Peyer's patch (tissue), 4 donors: ENCODE measurements around the gene CMTR1. TPM values are rescaled to one million over a fixed set of nuclear protein-coding genes. Genes with fewer than 3 reads are reported as not detected.
"Not testable (repeated sequence)": the region's sequence is repeated elsewhere in the genome, so short reads cannot be mapped to it uniquely, and the experiment has no call there.

ENCODE experiments used
- DNase-seq, 3 donors: peaks; one replicate each; pipeline ENCODE4 v3.0.0-alpha.2; 2017 to 2019
- H3K27ac ChIP-seq, 4 donors: fragments of 200-600 bp; sonication (generic); one replicate each; pipeline ENCODE4 v1.5.1; 2016 to 2019
- H3K27me3 ChIP-seq, 2 donors: fragments of 200-600 bp; sonication (generic); one replicate each; pipeline ENCODE4 v1.5.1; 2019
- H3K36me3 ChIP-seq, 3 donors: fragments of 200-600 bp; sonication (generic); one replicate each; pipeline ENCODE4 v1.5.1; 2016 to 2019
- H3K4me1 ChIP-seq, 4 donors: fragments of 200-600 bp; sonication (generic); one replicate each; pipeline ENCODE4 v1.5.1; 2016 to 2019
- H3K4me3 ChIP-seq, 4 donors: fragments of 200-600 bp; sonication (generic); 1 replicate in 3 of 4; 2 replicates in 1 of 4; pipeline ENCODE4 v1.5.1; 2016 to 2019; ENCODE audit warnings: mild to moderate bottlenecking in 1 of 4
- H3K9me3 ChIP-seq, 4 donors: fragments of 200-600 bp; sonication (generic); one replicate each; pipeline ENCODE4 v1.5.1; 2016 to 2019; ENCODE audit warnings: mild to moderate bottlenecking in 1 of 4
- CTCF ChIP-seq, 6 experiments: fragments of 450-650 bp in 4 of 6; fragments of 200-600 bp in 2 of 6; sonication (generic) in 1 of 6; IDR thresholded peaks; one replicate each; pipeline ENCODE4 v1.5.1; 2017 to 2019; ENCODE audit warnings: antibody characterized with exemption in 6 of 6, mild to moderate bottlenecking in 3 of 6, moderate library complexity in 1 of 6
- POLR2A ChIP-seq, 2 donors: fragments of 450-650 bp; IDR thresholded peaks; one replicate each; pipeline ENCODE4 v1.5.1; 2017; ENCODE audit warnings: antibody characterized with exemption in 2 of 2, mild to moderate bottlenecking in 2 of 2, moderate library complexity in 2 of 2
- total RNA-seq, 4 donors: library from RNA; depleted of rRNA; stranded (reverse); fragments of >200 nt; gene quantifications; one replicate each; pipeline ENCODE4 v1.1.0, GENCODE V29; 2016

CMTR1 gene
- total RNA-seq, 4 donors from 2014 or later = 19.3 to 135 (median 41.7) TPM

- DNase-seq = no peak
- peaks cover 0 to 34% (median 0%) of the 10 kb centered on the region in 3 donors for H3K36me3 ChIP-seq
- peaks cover 0 to 12% (median 5%) of the 10 kb centered on the region in 4 donors for H3K4me1 ChIP-seq
- no peaks in the 10 kb centered on the region for H3K9me3 ChIP-seq
- no peaks in the 10 kb centered on the region for H3K27me3 ChIP-seq
- TF ChIP-seq CTCF (IDR thresholded peaks at IDR 0.05) (no peak), POLR2A (IDR thresholded peaks at IDR 0.05) (no peak)
- no peak overlapping the region for H3K4me3 ChIP-seq
- no peak overlapping the region for H3K27ac ChIP-seq
Measured at GRCh38 chr6:37435816-37436215, 2.8 kb downstream of the CMTR1 start.

- H3K27ac ChIP-seq = no peak overlapping the region
- H3K4me1 ChIP-seq = peaks cover 0 to 13% (median 3%) of the 10 kb centered on the region in 4 donors
- no peaks in the 10 kb centered on the region for H3K27me3 ChIP-seq
- H3K4me3 ChIP-seq = no peak overlapping the region
- H3K36me3 ChIP-seq = peaks cover 0 to 36% (median 0%) of the 10 kb centered on the region in 3 donors
- TF ChIP-seq POLR2A (IDR thresholded peaks at IDR 0.05) = no peak
- TF ChIP-seq CTCF (IDR thresholded peaks at IDR 0.05) = no peak
- DNase-seq = no peak
- H3K9me3 ChIP-seq = no peaks in the 10 kb centered on the region
Measured at GRCh38 chr6:37438930-37439329, 5.9 kb downstream of the CMTR1 start.

- H3K4me1 ChIP-seq = peaks cover 0 to 4% (median 0%) of the 10 kb centered on the region in 4 donors
- peaks cover 0 to 50% (median 0%) of the 10 kb centered on the region in 3 donors for H3K36me3 ChIP-seq
- no peak overlapping the region for H3K27ac ChIP-seq
- no peaks in the 10 kb centered on the region for H3K27me3 ChIP-seq
- TF ChIP-seq CTCF (IDR thresholded peaks at IDR 0.05) (no peak), POLR2A (IDR thresholded peaks at IDR 0.05) (no peak)
- H3K4me3 ChIP-seq = no peak overlapping the region
- DNase-seq = no peak
- no peaks in the 10 kb centered on the region for H3K9me3 ChIP-seq
Measured at GRCh38 chr6:37441651-37442050, 8.6 kb downstream of the CMTR1 start.

GRCh38 chr6:37442416-37443215 lies 9.6 kb downstream of the CMTR1 start:
- H3K4me3 ChIP-seq = peak overlapping the region in 2 of 4 donors; percentile 33 to 41
- H3K27me3 ChIP-seq = no peaks in the 10 kb centered on the region
- no peaks in the 10 kb centered on the region for H3K9me3 ChIP-seq
- H3K27ac ChIP-seq = peak overlapping the region; percentile 52 to 80 (median 66)
- TF ChIP-seq POLR2A (IDR thresholded peaks at IDR 0.05) = no peak
- no peak for TF ChIP-seq CTCF (IDR thresholded peaks at IDR 0.05)
- DNase-seq = no peak
- peaks cover 0 to 4% (median 0%) of the 10 kb centered on the region in 4 donors for H3K4me1 ChIP-seq
- peaks cover 0 to 55% (median 0%) of the 10 kb centered on the region in 3 donors for H3K36me3 ChIP-seq

- Histone ChIP-seq H3K4me3 (peak overlapping the region in 2 of 4 donors; percentile 33 to 41), H3K27ac (peak overlapping the region; percentile 52 to 80 (median 66)), H3K36me3 (peaks cover 0 to 55% (median 0%) of the 10 kb centered on the region in 3 donors)
- not testable (repeated sequence) for H3K4me1 ChIP-seq, H3K9me3 ChIP-seq, DNase-seq, H3K27me3 ChIP-seq
Measured at GRCh38 chr6:37443216-37443542, 10.2 kb downstream of the CMTR1 start.

- DNase-seq = no peak
- Histone ChIP-seq H3K4me3 (no peak overlapping the region), H3K27me3 (no peaks in the 10 kb centered on the region), H3K27ac (no peak overlapping the region), H3K36me3 (peaks cover 0 to 94% (median 0%) of the 10 kb centered on the region in 3 donors), H3K4me1 (no peaks in the 10 kb centered on the region), H3K9me3 (no peaks in the 10 kb centered on the region)
- no peak for TF ChIP-seq CTCF (IDR thresholded peaks at IDR 0.05)
- TF ChIP-seq POLR2A (IDR thresholded peaks at IDR 0.05) = no peak
Measured at GRCh38 chr6:37449984-37450383, 17.0 kb downstream of the CMTR1 start.
